H1 (cell line): Measurements from ENCODE around the gene TNIP1. TPM values are rescaled to one million over a fixed set of nuclear protein-coding genes. Genes with fewer than 3 reads are reported as not detected.

Experiments used
- CTCF ChIA-PET: fragments of 300-600 bp; sonication (Branson Sonifier 250); formaldehyde crosslinking; loops from one replicate; lab custom pipeline; 2021; ENCODE audit not compliant: partially characterized antibody; lab: Charles Lee
- POLR2A ChIA-PET: fragments of 300-600 bp; sonication (Branson Sonifier 250); formaldehyde crosslinking; loops from one replicate; lab custom pipeline; 2021; ENCODE audit warnings: inconsistent platforms; ENCODE audit not compliant: partially characterized antibody; lab: Charles Lee
- DNase-seq, 2 experiments: peaks; one replicate each; pipeline versions ENCODE4 v3.0.0 to v3.0.0-alpha.2; 2010 to 2022; ENCODE audit warnings: low spot score in 2 of 2, low read depth in 1 of 2, mixed read lengths in 1 of 2
- FAIRE-seq: peaks from 2 replicates; lab custom pipeline; 2011; peaks lifted over from hg19 to GRCh38; lab: Jason Lieb, UNC
- H2AFZ ChIP-seq: 2 replicates; pipeline ENCODE4 v1.8.1; 2012; ENCODE audit warnings: low read length, inconsistent platforms
- H2AK5ac ChIP-seq: 2 replicates; pipeline ENCODE4 v1.6.1; 2013; ENCODE audit warnings: low read depth, low read length
- H2BK120ac ChIP-seq: replicated peaks from 2 replicates; pipeline ENCODE3; 2013; ENCODE audit warnings: low read depth, low read length, inconsistent platforms
- H2BK12ac ChIP-seq: 2 replicates; pipeline ENCODE4 v1.6.1; 2013; ENCODE audit warnings: low read depth, low read length
- H2BK15ac ChIP-seq: 2 replicates; pipeline ENCODE4 v1.6.1; 2013; ENCODE audit warnings: low read length
- H2BK20ac ChIP-seq: 2 replicates; pipeline ENCODE4 v1.6.1; 2013; ENCODE audit warnings: low read length
- H2BK5ac ChIP-seq: 2 replicates; pipeline ENCODE4 v1.6.1; 2013; ENCODE audit warnings: low read depth, low read length
- H3K14ac ChIP-seq: 2 replicates; pipeline ENCODE4 v1.6.1; 2013; ENCODE audit warnings: inconsistent platforms; ENCODE audit not compliant: insufficient read length
- H3K18ac ChIP-seq: 2 replicates; pipeline ENCODE4 v1.6.1; 2013; ENCODE audit warnings: low read length; ENCODE audit errors: extremely low read depth
- H3K23ac ChIP-seq: 2 replicates; pipeline ENCODE4 v1.6.1; 2013; ENCODE audit warnings: inconsistent platforms; ENCODE audit not compliant: insufficient read length
- H3K23me2 ChIP-seq: 2 replicates; pipeline ENCODE4 v1.6.1; 2013; ENCODE audit warnings: low read depth, low read length
- H3K27ac ChIP-seq: 2 replicates; pipeline ENCODE4 v1.6.1; 2011; ENCODE audit warnings: low read depth, low read length, inconsistent platforms
- H3K27me3 ChIP-seq, 4 experiments: replicated peaks in 1 of 4; 1 replicate in 1 of 4; 2 replicates in 3 of 4; pipeline versions ENCODE4 v1.6.1 to v1.8.1; 2011 to 2013; ENCODE audit warnings: low read length in 3 of 4, mild to moderate bottlenecking in 3 of 4, inconsistent platforms in 2 of 4, mixed read lengths in 2 of 4, moderate library complexity in 1 of 4; ENCODE audit not compliant: control insufficient read depth in 3 of 4, insufficient read depth in 3 of 4; ENCODE audit errors: extremely low read depth in 1 of 4
- H3K36me3 ChIP-seq, 4 experiments: 2 replicates each; pipeline versions ENCODE4 v1.6.1 to v1.8.1; 2011 to 2013; ENCODE audit warnings: mild to moderate bottlenecking in 4 of 4, low read length in 3 of 4, moderate library complexity in 2 of 4, control low read depth in 1 of 4, inconsistent platforms in 1 of 4; ENCODE audit not compliant: insufficient read depth in 4 of 4, control insufficient read depth in 2 of 4
- H3K4ac ChIP-seq: replicated peaks from 2 replicates; pipeline ENCODE3; 2013; ENCODE audit warnings: low read length, low read depth, mixed read lengths, inconsistent platforms; ENCODE audit not compliant: insufficient read length
- H3K4me1 ChIP-seq, 4 experiments: replicated peaks in 1 of 4; 1 replicate in 1 of 4; 2 replicates in 3 of 4; pipeline versions ENCODE4 v1.6.1 to v1.8.1; 2011 to 2013; ENCODE audit warnings: low read length in 3 of 4, inconsistent platforms in 2 of 4, mixed read lengths in 1 of 4; ENCODE audit not compliant: insufficient read depth in 4 of 4, control insufficient read depth in 3 of 4
- H3K4me2 ChIP-seq, 2 experiments: 2 replicates each; pipeline versions ENCODE4 v1.6.1 to v1.8.1; 2011 to 2013; ENCODE audit warnings: low read depth in 2 of 2, low read length in 2 of 2, control low read depth in 1 of 2, inconsistent platforms in 1 of 2, mild to moderate bottlenecking in 1 of 2; ENCODE audit not compliant: insufficient read depth in 1 of 2
- H3K4me3 ChIP-seq, 4 experiments: fragments of 200-600, 300-600 bp in 1 of 4; sonication (generic), shearing (Covaris generic), sonication (Bioruptor Twin) in 1 of 4; 2 replicates each; pipeline versions ENCODE4 v1.5.1 to v1.8.1; 2011 to 2016; ENCODE audit warnings: low read length in 4 of 4, low read depth in 3 of 4, control low read depth in 2 of 4, inconsistent platforms in 2 of 4, mild to moderate bottlenecking in 2 of 4, mixed read lengths in 1 of 4, moderate library complexity in 1 of 4; ENCODE audit not compliant: insufficient read depth in 2 of 4; ENCODE audit errors: extremely low read depth in 1 of 4
- H3K56ac ChIP-seq: replicated peaks from 2 replicates; pipeline ENCODE3; 2013; ENCODE audit warnings: low read depth, mild to moderate bottlenecking, mixed read lengths, low read length, inconsistent platforms; ENCODE audit not compliant: insufficient read length
- H3K79me1 ChIP-seq: 2 replicates; pipeline ENCODE4 v1.6.1; 2013; ENCODE audit warnings: low read depth, low read length, control low read depth
- H3K79me2 ChIP-seq, 2 experiments: 2 replicates each; pipeline versions ENCODE4 v1.6.1 to v1.8.1; 2012 to 2013; ENCODE audit warnings: low read length in 2 of 2, mild to moderate bottlenecking in 2 of 2, inconsistent platforms in 1 of 2; ENCODE audit not compliant: insufficient read depth in 2 of 2, control insufficient read depth in 1 of 2
- H3K9ac ChIP-seq, 4 experiments: replicated peaks in 1 of 4; 1 replicate in 1 of 4; 2 replicates in 3 of 4; pipeline versions ENCODE4 v1.6.1 to v1.8.1; 2011 to 2013; ENCODE audit warnings: low read depth in 3 of 4, low read length in 3 of 4, control low read depth in 2 of 4, mild to moderate bottlenecking in 2 of 4, moderate library complexity in 2 of 4, inconsistent platforms in 1 of 4; ENCODE audit errors: extremely low read depth in 1 of 4
- H3K9me3 ChIP-seq, 2 experiments: 2 replicates each; pipeline versions ENCODE4 v1.6.1 to v1.8.1; 2012 to 2013; ENCODE audit warnings: mild to moderate bottlenecking in 2 of 2, moderate library complexity in 2 of 2, control low read depth in 1 of 2, inconsistent platforms in 1 of 2, low read depth in 1 of 2, low read length in 1 of 2, mixed read lengths in 1 of 2; ENCODE audit not compliant: insufficient read depth in 2 of 2
- H4K20me1 ChIP-seq, 2 experiments: replicated peaks in 1 of 2; 2 replicates each; pipeline versions ENCODE3 to v1.8.1; 2011 to 2013; ENCODE audit warnings: inconsistent platforms in 2 of 2, low read length in 2 of 2, mild to moderate bottlenecking in 1 of 2; ENCODE audit not compliant: insufficient read depth in 2 of 2, control insufficient read depth in 1 of 2
- H4K5ac ChIP-seq: 2 replicates; pipeline ENCODE4 v1.6.1; 2013; ENCODE audit warnings: low read length, low read depth, mixed read lengths, inconsistent platforms; ENCODE audit not compliant: insufficient read length
- H4K8ac ChIP-seq: 2 replicates; pipeline ENCODE4 v1.8.0; 2013; ENCODE audit warnings: mild to moderate bottlenecking, moderate library complexity, low read length, inconsistent platforms; ENCODE audit not compliant: insufficient read depth; ENCODE audit errors: extremely low read depth
- H4K91ac ChIP-seq: replicated peaks from 2 replicates; pipeline ENCODE3; 2013; ENCODE audit warnings: low read length, mixed read lengths, inconsistent platforms; ENCODE audit not compliant: insufficient read length
- CBX8 ChIP-seq: fragments of 300-800, 300-1000 bp; sonication (generic); IDR thresholded peaks from 2 replicates; pipeline ENCODE4 v1.7.1; 2016; ENCODE audit warnings: low read depth, low read length, borderline replicate concordance
- CREB1 ChIP-seq: IDR thresholded peaks from 2 replicates; pipeline ENCODE4 v1.6.1; 2012; ENCODE audit warnings: inconsistent platforms
- EGR1 ChIP-seq: IDR thresholded peaks from 2 replicates; pipeline ENCODE4 v1.6.1; 2011; ENCODE audit warnings: low read depth, low read length, borderline replicate concordance
- HDAC2 ChIP-seq, 2 experiments: fragments of 300-600 bp in 1 of 2; sonication (generic) in 1 of 2; IDR thresholded peaks; 2 replicates each; pipeline ENCODE4 v1.6.1; 2011 to 2012; ENCODE audit warnings: low read depth in 2 of 2, low read length in 2 of 2, mild to moderate bottlenecking in 2 of 2, moderate library complexity in 2 of 2, borderline replicate concordance in 1 of 2, inconsistent platforms in 1 of 2
- POU5F1 ChIP-seq: IDR thresholded peaks from 2 replicates; pipeline ENCODE4 v1.6.1; 2011; ENCODE audit warnings: low read depth, mild to moderate bottlenecking, low read length, moderate library complexity
- RFX5 ChIP-seq: IDR thresholded peaks from 2 replicates; pipeline ENCODE4 v1.6.1; 2011; ENCODE audit warnings: low read depth, low read length, improper control_type of control experiment, borderline replicate concordance
- SIN3A ChIP-seq, 2 experiments: IDR thresholded peaks in 1 of 2; conservative IDR thresholded peaks in 1 of 2; 2 replicates each; pipeline ENCODE4 v1.6.1; 2011 to 2012; ENCODE audit warnings: low read length in 2 of 2, improper control_type of control experiment in 1 of 2, low read depth in 1 of 2, mild to moderate bottlenecking in 1 of 2
- SP4 ChIP-seq: IDR thresholded peaks from 2 replicates; pipeline ENCODE4 v1.6.1; 2012; ENCODE audit warnings: low read length, inconsistent platforms
- TAF1 ChIP-seq: IDR thresholded peaks from 2 replicates; pipeline ENCODE4 v1.6.1; 2011; ENCODE audit warnings: mild to moderate bottlenecking, low read depth, low read length
- TEAD4 ChIP-seq: IDR thresholded peaks from 2 replicates; pipeline ENCODE4 v1.6.1; 2012; ENCODE audit warnings: low read depth, low read length, inconsistent platforms, mixed read lengths
- YY1 ChIP-seq: IDR thresholded peaks from 2 replicates; pipeline ENCODE4 v1.6.1; 2011; ENCODE audit warnings: low read depth, mild to moderate bottlenecking, low read length
- WGBS, 2 experiments: shearing (Covaris generic) in 1 of 2; methylation state at CpG; one replicate each; pipeline versions ENCODE4 v1.1.6 to v1.1.7; 2013 to 2015; ENCODE audit warnings: low lambda C conversion rate in 2 of 2, mixed read lengths in 2 of 2, inconsistent platforms in 1 of 2, low coverage in 1 of 2, missing lambda C conversion rate in 1 of 2; ENCODE audit not compliant: insufficient replicate concordance in 2 of 2, insufficient coverage in 1 of 2, insufficient read length in 1 of 2; ENCODE audit errors: extremely low coverage in 1 of 2, missing lambda C conversion rate in 1 of 2; 5-methylcytosine and 5-hydroxymethylcytosine counted together
- polyA plus RNA-seq, 7 experiments: library from polyadenylated mRNA; depleted of rRNA in 3 of 7; stranded (reverse) in 5 of 7; unstranded in 2 of 7; fragments of >200 nt in 5 of 7; fragments of 200-250 nt in 2 of 7; gene quantifications; 1 replicate in 5 of 7; 2 replicates in 1 of 7; 4 replicates in 1 of 7; pipeline versions ENCODE4 v1.2.1 to v1.2.3, GENCODE V29; 2011 to 2013; ENCODE audit warnings: missing spikeins in 2 of 7, mixed read lengths in 2 of 7
- total RNA-seq: library from RNA; stranded (reverse); fragmentation: NEBNext Ultra II Directional; extraction: Animal tissue kit (Norgen Biotek cat#: 25700); gene quantifications from 2 replicates; pipeline ENCODE4 v1.2.1, GENCODE V29; 2021
- TF ChIP-seq, protein P1 (sequence below), 3 experiments: IDR thresholded peaks; 1 replicate in 2 of 3; 2 replicates in 1 of 3; pipeline versions ENCODE4 v1.5.1 to v1.6.1; 2011; ENCODE audit warnings: low read length in 3 of 3, mild to moderate bottlenecking in 3 of 3, inconsistent platforms in 2 of 3, low read depth in 1 of 3, moderate library complexity in 1 of 3; ENCODE audit not compliant: insufficient read depth in 1 of 3; ENCODE audit errors: control extremely low read depth in 1 of 3

TNIP1 gene
- total and polyA plus RNA-seq, 2 of the 8 experiments (the other 6 are each of a cell fraction or from before 2014, with no cell fraction given), result 14.2 to 31.9 TPM

DNA sequence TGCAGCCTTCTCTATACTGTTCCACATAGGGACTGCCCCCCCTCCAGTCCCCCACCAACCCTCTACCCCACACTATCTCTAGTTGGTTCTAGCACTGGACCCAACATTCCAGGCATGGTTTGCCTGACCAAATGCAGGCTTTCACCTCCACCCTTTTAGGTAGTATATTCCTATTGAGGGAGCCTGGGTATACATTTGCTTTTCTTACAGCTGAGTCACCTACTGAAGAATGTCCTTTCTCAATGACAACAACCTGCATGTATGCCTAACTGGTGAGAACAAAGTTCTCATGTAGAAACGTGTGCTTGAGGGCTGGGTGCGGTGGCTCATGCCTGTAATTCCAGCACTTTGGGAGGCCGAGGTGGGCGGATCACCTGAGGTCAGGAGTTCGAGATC lies 8.2 kb downstream of the TNIP1 start:
- Histone ChIP-seq H4K5ac (no peak overlapping the region), H2BK120ac (no peak overlapping the region), H3K36me3 (no peaks in the 10 kb centered on the region), H2BK5ac (no peak overlapping the region), H3K4me3 (no peak overlapping the region), H3K4me2 (no peak overlapping the region), H3K9ac (no peak overlapping the region), H4K20me1 (peaks cover 0 to 4% of the 10 kb centered on the region in 2 experiments), H3K23me2 (no peaks in the 10 kb centered on the region), H3K27ac (no peak overlapping the region), H4K8ac (no peak overlapping the region), H3K9me3 (no peaks in the 10 kb centered on the region), H3K14ac (no peak overlapping the region), H3K23ac (no peak overlapping the region), H2AFZ (no peak overlapping the region), H3K4me1 (peaks cover 0 to 1% (median under 1%) of the 10 kb centered on the region in 4 experiments; a peak in 3 of 7 replicates), H3K18ac (no peak overlapping the region), H4K91ac (no peak overlapping the region), H3K79me1 (peaks cover 6% of the 10 kb centered on the region; the same call in 1 of the 2 replicates), H3K27me3 (no peaks in the 10 kb centered on the region), H3K4ac (no peak overlapping the region), H3K79me2 (peaks cover 0 to 28% of the 10 kb centered on the region in 2 experiments; a peak in 2 of 4 replicates), H2BK20ac (no peak overlapping the region), H3K56ac (no peak overlapping the region), H2AK5ac (no peak overlapping the region), H2BK12ac (no peak overlapping the region), H2BK15ac (no peak overlapping the region)
- DNase-seq, result no peak
- ChIA-PET CTCF (interaction anchor here (0.9 to 28.6 kb wide), 12 partner anchors 9 to 225 kb away, joined by 3 to 442 read pairs (median 4); partner anchors contain the start of gene TNIP1), POLR2A (no interaction called here)
- WGBS, 2 experiments, result 94% methylated on average over 5 of the region's 5 CpGs; no CpG with 5 or more reads in 1 of the 2 experiments
- no peak for FAIRE-seq
- TF ChIP-seq CBX8 (no peak), CREB1 (no peak), SP4 (no peak), POU5F1 (no peak), RFX5 (no peak), YY1 (no peak), TEAD4 (no peak), HDAC2 (IDR thresholded peaks at IDR 0.05; ENCODE audit: borderline replicate concordance in 1 of 2, low read depth in 2 of 2, low read length in 2 of 2) (no peak), TAF1 (no peak), EGR1 (no peak), SIN3A (conservative IDR thresholded peaks at IDR 0.05 in 1 of 2, IDR thresholded peaks at IDR 0.05 in 1 of 2; ENCODE audit: low read depth in 1 of 2, low read length in 2 of 2) (no peak)
- TF ChIP-seq, protein P1, sequence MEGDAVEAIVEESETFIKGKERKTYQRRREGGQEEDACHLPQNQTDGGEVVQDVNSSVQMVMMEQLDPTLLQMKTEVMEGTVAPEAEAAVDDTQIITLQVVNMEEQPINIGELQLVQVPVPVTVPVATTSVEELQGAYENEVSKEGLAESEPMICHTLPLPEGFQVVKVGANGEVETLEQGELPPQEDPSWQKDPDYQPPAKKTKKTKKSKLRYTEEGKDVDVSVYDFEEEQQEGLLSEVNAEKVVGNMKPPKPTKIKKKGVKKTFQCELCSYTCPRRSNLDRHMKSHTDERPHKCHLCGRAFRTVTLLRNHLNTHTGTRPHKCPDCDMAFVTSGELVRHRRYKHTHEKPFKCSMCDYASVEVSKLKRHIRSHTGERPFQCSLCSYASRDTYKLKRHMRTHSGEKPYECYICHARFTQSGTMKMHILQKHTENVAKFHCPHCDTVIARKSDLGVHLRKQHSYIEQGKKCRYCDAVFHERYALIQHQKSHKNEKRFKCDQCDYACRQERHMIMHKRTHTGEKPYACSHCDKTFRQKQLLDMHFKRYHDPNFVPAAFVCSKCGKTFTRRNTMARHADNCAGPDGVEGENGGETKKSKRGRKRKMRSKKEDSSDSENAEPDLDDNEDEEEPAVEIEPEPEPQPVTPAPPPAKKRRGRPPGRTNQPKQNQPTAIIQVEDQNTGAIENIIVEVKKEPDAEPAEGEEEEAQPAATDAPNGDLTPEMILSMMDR (IDR thresholded peaks at IDR 0.05; ENCODE audit: control extremely low read depth in 1 of 3, insufficient read depth in 1 of 3, low read depth in 1 of 3, low read length in 3 of 3), result no peak
